ENCODE results near the gene INO80.
"Not testable (repeated sequence)": the region's sequence is repeated elsewhere in the genome, so short reads cannot be mapped to it uniquely, and the experiment has no call there.

INO80 gene

GRCh38 chr15:41116116-41116961 lies at the start of gene INO80:
Gene INO80 (minus strand): TSS chr15:41116280. CDS start chr15:41096310, 19,970 bp downstream.
- peak; percentile 98 to 99 for DNase-seq

- no peak for DNase-seq
These were observed 45.7 kb upstream of the INO80 start for GRCh38 chr15:41161736-41162135.

GRCh38 chr15:41161336-41161735 lies 45.3 kb upstream of the INO80 start:
- no peak for DNase-seq

GRCh38 chr15:41160639-41161315 lies 44.7 kb upstream of the INO80 start:
- no peak for DNase-seq

GRCh38 chr15:41154412-41154811 lies 38.3 kb upstream of the INO80 start:
- DNase-seq, result no peak

GRCh38 chr15:41153733-41154132 lies 37.7 kb upstream of the INO80 start:
- no peak for DNase-seq

- DNase-seq, result no peak
These were observed 35.4 kb upstream of the INO80 start for GRCh38 chr15:41151451-41152005.

GRCh38 chr15:41150279-41150678 lies 34.2 kb upstream of the INO80 start:
- no peak for DNase-seq

- no peak for DNase-seq
These were observed 32.0 kb upstream of the INO80 start for GRCh38 chr15:41148065-41148464.

- no peak for DNase-seq
These were observed 23.5 kb upstream of the INO80 start for GRCh38 chr15:41139619-41140018.

GRCh38 chr15:41139112-41139511 lies 23.0 kb upstream of the INO80 start:
- not testable (repeated sequence) for DNase-seq

- DNase-seq, result not testable (repeated sequence)
These were observed 19.5 kb upstream of the INO80 start for GRCh38 chr15:41135580-41135979.

GRCh38 chr15:41133454-41133853 lies 17.4 kb upstream of the INO80 start:
- DNase-seq, result no peak

- not testable (repeated sequence) for DNase-seq
These were observed 16.0 kb upstream of the INO80 start for GRCh38 chr15:41132094-41132493.

- DNase-seq, result no peak
These were observed 12.3 kb upstream of the INO80 start for GRCh38 chr15:41128174-41128902.

- no peak for DNase-seq
These were observed 10.0 kb upstream of the INO80 start for GRCh38 chr15:41125931-41126642.

- no peak for DNase-seq
These were observed 9.1 kb upstream of the INO80 start for GRCh38 chr15:41125063-41125669.

GRCh38 chr15:41124058-41124457 lies 8.0 kb upstream of the INO80 start:
- no peak for DNase-seq

GRCh38 chr15:41122849-41123248 lies 6.8 kb upstream of the INO80 start:
- DNase-seq, result no peak

GRCh38 chr15:41121951-41122350 lies 5.9 kb upstream of the INO80 start:
- no peak for DNase-seq

- DNase-seq, result no peak
These were observed 827 bp upstream of the INO80 start for GRCh38 chr15:41116962-41117252.

GRCh38 chr15:41115652-41116115 lies 396 bp downstream of the INO80 start:
- peak; percentile 35 to 70 for DNase-seq

All from NCI-H2081 (cell line).